Fibroblast of mammary gland (primary cell): ENCODE results near the gene ACACA.

ENCODE experiments used
- DNase-seq: peaks from one replicate; pipeline ENCODE4 v3.0.0-alpha.2; 2010; ENCODE audit warnings: low read depth
- H3K4me3 ChIP-seq: 2 replicates; pipeline ENCODE4 v1.5.1; 2011; ENCODE audit warnings: low read depth, mild to moderate bottlenecking, low read length, moderate library complexity; ENCODE audit not compliant: control insufficient read depth
- CTCF ChIP-seq: conservative IDR thresholded peaks from 2 replicates; pipeline ENCODE4 v1.5.1; 2011; ENCODE audit warnings: low read depth, low read length, inconsistent platforms; ENCODE audit not compliant: control insufficient read depth, insufficient read depth

The ACACA gene

GRCh38 chr17:37432671-37433070, 26.0 kb upstream of the ACACA start:
- no peak for DNase-seq
- TF ChIP-seq CTCF, result no peak
- H3K4me3 ChIP-seq, result no peak overlapping the region

- no peak overlapping the region for H3K4me3 ChIP-seq
- TF ChIP-seq CTCF, result no peak
- peak; percentile 83 for DNase-seq
These were observed 23.5 kb upstream of the ACACA start for GRCh38 chr17:37430051-37430627.

GRCh38 chr17:37429453-37429852, 22.8 kb upstream of the ACACA start:
- TF ChIP-seq CTCF, result no peak
- H3K4me3 ChIP-seq, result no peak overlapping the region
- peak; percentile 21 for DNase-seq

GRCh38 chr17:37429039-37429438, 22.4 kb upstream of the ACACA start:
- no peak overlapping the region for H3K4me3 ChIP-seq
- no peak for TF ChIP-seq CTCF
- DNase-seq, result no peak

- no peak for TF ChIP-seq CTCF
- DNase-seq, result no peak
- H3K4me3 ChIP-seq, result no peak overlapping the region
These were observed 18.6 kb upstream of the ACACA start for GRCh38 chr17:37425268-37425667.

- H3K4me3 ChIP-seq, result no peak overlapping the region
- DNase-seq, result no peak
- TF ChIP-seq CTCF, result no peak
These were observed 16.5 kb upstream of the ACACA start for GRCh38 chr17:37422971-37423625.

- DNase-seq, result peak; percentile 55
- no peak for TF ChIP-seq CTCF
These were observed 11.2 kb upstream of the ACACA start for GRCh38 chr17:37417852-37418251.

More at GRCh38 chr17:37417852-37418251, 11.2 kb upstream of the ACACA start:
- no peak overlapping the region for H3K4me3 ChIP-seq
